Skeletal muscle tissue (tissue), 4 donors: ENCODE results near the gene YRDC. TPM values are rescaled to one million over a fixed set of nuclear protein-coding genes. Genes with fewer than 3 reads are reported as not detected.
A peak's percentile ranks its signal among the peaks of the same experiment; 100 is the strongest.

ENCODE experiments used
- H3K27ac ChIP-seq: one replicate; pipeline ENCODE4 v1.7.0; 2013; ENCODE audit warnings: mild to moderate bottlenecking, low read depth, low read length, inconsistent platforms
- H3K27me3 ChIP-seq, 3 donors: one replicate each; pipeline ENCODE4 v1.7.0; 2013; ENCODE audit warnings: low read length in 3 of 3; ENCODE audit not compliant: control insufficient read depth in 3 of 3, insufficient read depth in 3 of 3
- H3K36me3 ChIP-seq, 3 donors: one replicate each; pipeline ENCODE4 v1.7.0; 2013; ENCODE audit warnings: low read length in 3 of 3; ENCODE audit not compliant: control insufficient read depth in 3 of 3, insufficient read depth in 3 of 3
- H3K4me1 ChIP-seq, 3 donors: one replicate each; pipeline ENCODE4 v1.7.0; 2013; ENCODE audit warnings: low read length in 3 of 3, mild to moderate bottlenecking in 3 of 3; ENCODE audit not compliant: control insufficient read depth in 3 of 3, insufficient read depth in 3 of 3
- H3K4me3 ChIP-seq, 3 donors: one replicate each; pipeline ENCODE4 v1.7.0; 2013; ENCODE audit warnings: low read length in 3 of 3
- H3K9ac ChIP-seq, 3 donors: one replicate each; pipeline ENCODE4 v1.7.0; 2013; ENCODE audit warnings: low read length in 3 of 3, mild to moderate bottlenecking in 3 of 3, moderate library complexity in 2 of 3, low read depth in 1 of 3
- H3K9me3 ChIP-seq, 3 donors: one replicate each; pipeline ENCODE4 v1.7.0; 2013; ENCODE audit warnings: low read length in 3 of 3; ENCODE audit not compliant: control insufficient read depth in 3 of 3
- total RNA-seq: library from RNA; depleted of rRNA; stranded (reverse); fragments of >200 nt; gene quantifications from one replicate; pipeline ENCODE4 v1.2.3, GENCODE V29; 2014
- donor health status: Osteomylitis.

The YRDC gene
- total RNA-seq, 1 donor from 2014 or later = 7.3 TPM

GRCh38 chr1:37845049-37845646 lies 37.1 kb upstream of the YRDC start:
- peaks cover 0 to 4% (median 2%) of the 10 kb centered on the region in 3 donors for H3K36me3 ChIP-seq
- no peaks in the 10 kb centered on the region for H3K4me1 ChIP-seq
- no peaks in the 10 kb centered on the region for H3K9me3 ChIP-seq
- no peak overlapping the region for H3K9ac ChIP-seq
- H3K27ac ChIP-seq = no peak overlapping the region
- no peaks in the 10 kb centered on the region for H3K27me3 ChIP-seq
- H3K4me3 ChIP-seq = no peak overlapping the region

- Histone ChIP-seq H3K9me3 (no peaks in the 10 kb centered on the region), H3K36me3 (peaks cover 5 to 9% (median 7%) of the 10 kb centered on the region in 3 donors), H3K27me3 (no peaks in the 10 kb centered on the region), H3K9ac (no peak overlapping the region), H3K4me3 (no peak overlapping the region), H3K4me1 (no peaks in the 10 kb centered on the region), H3K27ac (no peak overlapping the region)
Measured at GRCh38 chr1:37844536-37844935, 36.5 kb upstream of the YRDC start.

- H3K4me1 ChIP-seq = no peaks in the 10 kb centered on the region
- no peak overlapping the region for H3K4me3 ChIP-seq
- no peak overlapping the region for H3K27ac ChIP-seq
- H3K36me3 ChIP-seq = peaks cover 20 to 26% (median 22%) of the 10 kb centered on the region in 3 donors
- H3K27me3 ChIP-seq = no peaks in the 10 kb centered on the region
- H3K9me3 ChIP-seq = no peaks in the 10 kb centered on the region
- H3K9ac ChIP-seq = no peak overlapping the region
Measured at GRCh38 chr1:37841652-37842051, 33.6 kb upstream of the YRDC start.

GRCh38 chr1:37840711-37841110 lies 32.7 kb upstream of the YRDC start:
- peaks cover 22 to 33% (median 26%) of the 10 kb centered on the region in 3 donors for H3K36me3 ChIP-seq
- H3K4me3 ChIP-seq = no peak overlapping the region
- H3K9me3 ChIP-seq = no peaks in the 10 kb centered on the region
- H3K9ac ChIP-seq = no peak overlapping the region
- H3K27ac ChIP-seq = no peak overlapping the region
- no peaks in the 10 kb centered on the region for H3K27me3 ChIP-seq
- H3K4me1 ChIP-seq = no peaks in the 10 kb centered on the region

GRCh38 chr1:37839676-37840075 lies 31.7 kb upstream of the YRDC start:
- Histone ChIP-seq H3K27ac (no peak overlapping the region), H3K27me3 (no peaks in the 10 kb centered on the region), H3K36me3 (peaks cover 30 to 42% (median 30%) of the 10 kb centered on the region in 3 donors), H3K9me3 (no peaks in the 10 kb centered on the region), H3K4me1 (no peaks in the 10 kb centered on the region), H3K4me3 (no peak overlapping the region), H3K9ac (peak overlapping the region in 1 of 3 donors; percentile 17)

GRCh38 chr1:37836788-37837187 lies 28.8 kb upstream of the YRDC start:
- Histone ChIP-seq H3K36me3 (peaks cover 42 to 62% (median 49%) of the 10 kb centered on the region in 3 donors), H3K4me3 (no peak overlapping the region), H3K9ac (no peak overlapping the region), H3K4me1 (no peaks in the 10 kb centered on the region), H3K27me3 (no peaks in the 10 kb centered on the region), H3K9me3 (no peaks in the 10 kb centered on the region), H3K27ac (no peak overlapping the region)

GRCh38 chr1:37831809-37832208 lies 23.8 kb upstream of the YRDC start:
- Histone ChIP-seq H3K36me3 (peaks cover 28 to 58% (median 47%) of the 10 kb centered on the region in 3 donors), H3K27ac (no peak overlapping the region), H3K9ac (no peak overlapping the region), H3K9me3 (no peaks in the 10 kb centered on the region), H3K27me3 (no peaks in the 10 kb centered on the region), H3K4me1 (no peaks in the 10 kb centered on the region), H3K4me3 (no peak overlapping the region)

GRCh38 chr1:37831109-37831508 lies 23.1 kb upstream of the YRDC start:
- H3K27me3 ChIP-seq = no peaks in the 10 kb centered on the region
- no peaks in the 10 kb centered on the region for H3K4me1 ChIP-seq
- no peak overlapping the region for H3K9ac ChIP-seq
- H3K9me3 ChIP-seq = no peaks in the 10 kb centered on the region
- no peak overlapping the region for H3K27ac ChIP-seq
- no peak overlapping the region for H3K4me3 ChIP-seq
- H3K36me3 ChIP-seq = peaks cover 27 to 56% (median 43%) of the 10 kb centered on the region in 3 donors

- Histone ChIP-seq H3K36me3 (peaks cover 12 to 37% (median 34%) of the 10 kb centered on the region in 3 donors), H3K4me3 (no peak overlapping the region)
Measured at GRCh38 chr1:37828410-37829074, 20.5 kb upstream of the YRDC start.

GRCh38 chr1:37825506-37825905 lies 17.5 kb upstream of the YRDC start:
- Histone ChIP-seq H3K4me1 (no peaks in the 10 kb centered on the region), H3K9ac (no peak overlapping the region), H3K27ac (no peak overlapping the region), H3K36me3 (peaks cover 20 to 45% (median 39%) of the 10 kb centered on the region in 3 donors), H3K4me3 (no peak overlapping the region), H3K27me3 (no peaks in the 10 kb centered on the region), H3K9me3 (no peaks in the 10 kb centered on the region)

More at GRCh38 chr1:37828410-37829074, 20.5 kb upstream of the YRDC start:
- H3K27ac ChIP-seq = no peak overlapping the region
- H3K4me1 ChIP-seq = no peaks in the 10 kb centered on the region
- H3K9ac ChIP-seq = no peak overlapping the region
- H3K27me3 ChIP-seq = no peaks in the 10 kb centered on the region
- H3K9me3 ChIP-seq = no peaks in the 10 kb centered on the region
